Spleen (tissue), 11 donors: ENCODE results near the gene CD19. TPM values are rescaled to one million over a fixed set of nuclear protein-coding genes. Genes with fewer than 3 reads are reported as not detected.

Source experiments
- DNase-seq: peaks from one replicate; pipeline ENCODE4 v3.0.0-alpha.2; 2020
- H3K27ac ChIP-seq, 8 donors: fragments of 200-600 bp; sonication (generic) in 7 of 8; 1 replicate in 4 of 8; 2 replicates in 4 of 8; pipeline versions ENCODE4 v1.5.0 to v1.8.0; 2016 to 2021; ENCODE audit warnings: inconsistent platforms in 4 of 8, mild to moderate bottlenecking in 4 of 8, moderate library complexity in 1 of 8
- H3K27me3 ChIP-seq, 7 donors: fragments of 200-600 bp; sonication (generic) in 6 of 7; replicated peaks in 1 of 7; 1 replicate in 4 of 7; 2 replicates in 3 of 7; pipeline versions ENCODE4 v1.5.0 to v1.8.0; 2016 to 2021; ENCODE audit warnings: inconsistent platforms in 3 of 7, mild to moderate bottlenecking in 1 of 7
- H3K36me3 ChIP-seq, 6 donors: fragments of 200-600 bp; sonication (generic) in 5 of 6; 1 replicate in 4 of 6; 2 replicates in 2 of 6; pipeline versions ENCODE4 v1.5.0 to v1.8.0; 2016 to 2021; ENCODE audit warnings: inconsistent platforms in 2 of 6
- H3K4me1 ChIP-seq, 6 donors: fragments of 200-600 bp; sonication (generic) in 5 of 6; 1 replicate in 3 of 6; 2 replicates in 3 of 6; pipeline versions ENCODE4 v1.5.0 to v1.8.0; 2016 to 2021; ENCODE audit warnings: inconsistent platforms in 3 of 6
- H3K4me3 ChIP-seq, 8 donors: fragments of 200-600 bp; sonication (generic) in 7 of 8; 1 replicate in 4 of 8; 2 replicates in 4 of 8; pipeline versions ENCODE4 v1.5.0 to v1.8.0; 2016 to 2021; ENCODE audit warnings: inconsistent platforms in 4 of 8, mild to moderate bottlenecking in 4 of 8, moderate library complexity in 2 of 8
- H3K9me3 ChIP-seq, 8 donors: fragments of 200-600 bp; sonication (generic) in 7 of 8; 1 replicate in 4 of 8; 2 replicates in 4 of 8; pipeline versions ENCODE4 v1.5.0 to v1.8.0; 2016 to 2021; ENCODE audit warnings: inconsistent platforms in 4 of 8
- CTCF ChIP-seq, 11 experiments: fragments of 200-600 bp in 7 of 11; fragments of 450-650 bp in 4 of 11; sonication (generic) in 4 of 11; IDR thresholded peaks in 8 of 11; conservative IDR thresholded peaks in 3 of 11; 1 replicate in 7 of 11; 2 replicates in 4 of 11; pipeline versions ENCODE4 v1.4.0 to v1.8.0; 2016 to 2021; ENCODE audit warnings: antibody characterized with exemption in 11 of 11, inconsistent platforms in 4 of 11, mild to moderate bottlenecking in 1 of 11
- POLR2A ChIP-seq, 3 donors: fragments of 450-650 bp; IDR thresholded peaks; one replicate each; pipeline ENCODE4 v1.5.1; 2017; ENCODE audit warnings: antibody characterized with exemption in 3 of 3, mild to moderate bottlenecking in 1 of 3
- POLR2AphosphoS5 ChIP-seq, 3 donors: sonication (generic); formaldehyde crosslinking; IDR thresholded peaks; one replicate each; pipeline ENCODE4 v1.5.1; 2017; ENCODE audit warnings: antibody characterized with exemption in 3 of 3
- WGBS, 5 donors: extraction: QIAGEN DNeasy Blood & Tissue Kit in 3 of 5; methylation state at CpG; one replicate each; pipeline versions ENCODE4 v1.1.5 to v1.1.7; 2013 to 2018; 5-methylcytosine and 5-hydroxymethylcytosine counted together
- intact Hi-C: fragments of 100-400 bp; cut with DNase I; formaldehyde crosslinking; loops from one replicate; pipeline ENCODE4 v1.15.0; 2023; ENCODE audit warnings: low total_unique reads
- polyA plus RNA-seq, 3 donors: library from polyadenylated mRNA; stranded (reverse); fragments of 200-250 nt; gene quantifications; one replicate each; pipeline ENCODE4 v1.2.1, GENCODE V29; 2013
- total RNA-seq, 7 donors: library from RNA; depleted of rRNA in 3 of 7; stranded (reverse); fragments of >200 nt in 3 of 7; fragmentation: NEBNext Ultra II Directional in 4 of 7; extraction: Animal tissue kit (Norgen Biotek cat#: 25700) in 4 of 7; gene quantifications; one replicate each; pipeline versions ENCODE4 v1.1.0 to v1.2.1, GENCODE V29; 2016 to 2021
- donor health status: healthy with polysubstance abuse.
- donor health status: DM: no; HTN: no; CAD: no; lungs with moderate emphysema.
- donor health status: DM: no; HTN: no; CAD: no.
- donor health status: Bipolar disorder and iron deficiency.
- donor health status: healthy.
- donor health status: DM: no; HTN: no; CAD: no.
- donor health status: DM: yes; HTN: yes; CAD: no.

The CD19 gene
- total and polyA plus RNA-seq, 10 donors: 77.0 to 312 (median 109) TPM

GRCh38 chr16:28958216-28958615 lies 26.4 kb downstream of the CD19 start:
- no peak for DNase-seq
- peaks cover 0 to 18% (median 5%) of the 10 kb centered on the region in 6 donors for H3K4me1 ChIP-seq
- intact Hi-C loops: no loop called here
- peaks cover 9 to 100% (median 79%) of the 10 kb centered on the region in 6 donors for H3K36me3 ChIP-seq
- H3K4me3 ChIP-seq: no peak overlapping the region
- WGBS, 5 donors: 86 to 96% (median 91%) methylated on average over 7 to 9 of the region's 9 CpGs
- no peaks in the 10 kb centered on the region for H3K27me3 ChIP-seq
- H3K9me3 ChIP-seq: no peaks in the 10 kb centered on the region
- TF ChIP-seq POLR2A (IDR thresholded peaks at IDR 0.05): no peak
- no peak for TF ChIP-seq CTCF (IDR thresholded peaks at IDR 0.05 in 8 of 11, conservative IDR thresholded peaks at IDR 0.05 in 3 of 11)
- no peak for TF ChIP-seq POLR2AphosphoS5 (IDR thresholded peaks at IDR 0.05)
- H3K27ac ChIP-seq: no peak overlapping the region

- Histone ChIP-seq H3K9me3 (no peaks in the 10 kb centered on the region), H3K4me3 (no peak overlapping the region), H3K27ac (no peak overlapping the region), H3K4me1 (peaks cover 0 to 12% (median under 1%) of the 10 kb centered on the region in 6 donors), H3K27me3 (no peaks in the 10 kb centered on the region), H3K36me3 (peaks cover 9 to 100% (median 83%) of the 10 kb centered on the region in 6 donors)
- TF ChIP-seq POLR2A (IDR thresholded peaks at IDR 0.05): no peak
- TF ChIP-seq POLR2AphosphoS5 (IDR thresholded peaks at IDR 0.05): no peak
- no peak for TF ChIP-seq CTCF (IDR thresholded peaks at IDR 0.05 in 8 of 11, conservative IDR thresholded peaks at IDR 0.05 in 3 of 11)
- intact Hi-C loops: no loop called here
- DNase-seq: no peak
- WGBS, 5 donors: 87 to 100% (median 91%) methylated on average over 1 to 6 of the region's 6 CpGs
These were observed 27.1 kb downstream of the CD19 start for GRCh38 chr16:28958836-28959235.

- H3K27me3 ChIP-seq: no peaks in the 10 kb centered on the region
- intact Hi-C loops: no loop called here
- 75 to 94% (median 93%) methylated on average over 2 to 3 of the region's 3 CpGs for WGBS, 5 donors
- H3K36me3 ChIP-seq: peaks cover 9 to 73% (median 55%) of the 10 kb centered on the region in 6 donors
- no peak for TF ChIP-seq POLR2A (IDR thresholded peaks at IDR 0.05)
- TF ChIP-seq CTCF (IDR thresholded peaks at IDR 0.05 in 8 of 11, conservative IDR thresholded peaks at IDR 0.05 in 3 of 11): no peak
- TF ChIP-seq POLR2AphosphoS5 (IDR thresholded peaks at IDR 0.05): no peak
- no peak overlapping the region for H3K27ac ChIP-seq
- H3K4me1 ChIP-seq: no peaks in the 10 kb centered on the region
- no peak overlapping the region for H3K4me3 ChIP-seq
- no peak for DNase-seq
- H3K9me3 ChIP-seq: no peaks in the 10 kb centered on the region
These were observed 32.3 kb downstream of the CD19 start for GRCh38 chr16:28964072-28964471.

GRCh38 chr16:28964496-28964895 lies 32.7 kb downstream of the CD19 start:
- intact Hi-C loops: no loop called here
- H3K4me3 ChIP-seq: no peak overlapping the region

More at GRCh38 chr16:28964496-28964895, 32.7 kb downstream of the CD19 start:
- Histone ChIP-seq H3K36me3 (peaks cover 9 to 69% (median 52%) of the 10 kb centered on the region in 6 donors), H3K27me3 (no peaks in the 10 kb centered on the region), H3K9me3 (no peaks in the 10 kb centered on the region), H3K27ac (no peak overlapping the region), H3K4me1 (no peaks in the 10 kb centered on the region)
- WGBS, 5 donors: 85 to 91% (median 88%) methylated on average over 2 of the region's 2 CpGs
- no peak for DNase-seq
- TF ChIP-seq POLR2A (IDR thresholded peaks at IDR 0.05) (no peak), CTCF (IDR thresholded peaks at IDR 0.05 in 8 of 11, conservative IDR thresholded peaks at IDR 0.05 in 3 of 11) (no peak), POLR2AphosphoS5 (IDR thresholded peaks at IDR 0.05) (no peak)
